ENCODE measurements around the gene SLC43A3. TPM values are rescaled to one million over a fixed set of nuclear protein-coding genes. Genes with fewer than 3 reads are reported as not detected.

Gene SLC43A3
- total RNA-seq, 1 experiment from 2014 or later: 21.4 TPM

DNA sequence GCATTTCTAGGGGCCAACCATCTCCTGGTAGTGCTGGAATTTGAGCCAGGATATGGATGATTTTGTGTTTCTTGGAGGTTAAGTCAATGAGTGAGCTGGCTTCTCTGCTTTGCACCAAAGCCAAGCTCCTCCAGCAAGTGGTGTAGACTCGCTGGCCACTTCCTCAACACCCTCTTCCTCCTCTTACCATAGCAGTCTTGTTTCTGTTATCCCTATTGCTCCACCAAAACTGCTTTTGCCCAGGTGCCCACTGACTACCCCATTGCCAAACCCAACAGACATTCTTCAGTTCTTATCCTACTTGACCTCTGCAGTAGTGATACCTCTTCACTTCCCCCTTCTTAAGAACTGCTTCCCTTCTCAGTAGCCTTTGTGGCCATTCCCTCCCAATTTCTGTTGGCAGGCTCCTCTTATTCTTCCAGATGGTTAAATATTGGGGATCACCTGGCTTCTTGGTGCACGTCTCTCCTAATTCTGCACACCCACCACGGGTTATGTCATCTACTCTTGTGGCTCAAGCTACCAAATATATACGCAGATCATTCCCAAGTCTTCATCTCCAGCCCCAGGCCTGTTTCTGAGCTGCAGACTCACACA, 29.4 kb downstream of the SLC43A3 start:
- no peaks in the 10 kb centered on the region for H3K4me1 Mint-ChIP-seq
- Histone ChIP-seq H3K23me2 (ENCODE audit: insufficient read length, low read depth, low read length, poor library complexity, severe bottlenecking) (no peaks in the 10 kb centered on the region), H4K5ac (ENCODE audit: insufficient read length, low read depth, low read length) (no peak overlapping the region), H2AFZ (ENCODE audit: low read length) (no peak overlapping the region), H3K4me1 (ENCODE audit: insufficient read depth, low read length) (no peaks in the 10 kb centered on the region), H2AK5ac (ENCODE audit: insufficient read length, low read length) (no peak overlapping the region), H3K4ac (ENCODE audit: low read depth, low read length) (no peak overlapping the region), H4K20me1 (ENCODE audit: control insufficient read depth, insufficient read depth, insufficient read length) (no peaks in the 10 kb centered on the region), H3K4me2 (ENCODE audit: insufficient read depth, insufficient read length, low read length) (no peak overlapping the region), H3K23ac (ENCODE audit: insufficient read length, low read depth, low read length) (no peak overlapping the region), H3K56ac (ENCODE audit: insufficient read length, low read depth, low read length) (no peak overlapping the region), H2BK12ac (ENCODE audit: insufficient read length, low read depth, low read length) (no peak overlapping the region), H2BK5ac (ENCODE audit: insufficient read length, low read length) (no peak overlapping the region), H3K18ac (ENCODE audit: insufficient read length, low read depth, low read length) (no peak overlapping the region), H2BK120ac (ENCODE audit: low read depth, low read length, poor library complexity, severe bottlenecking) (no peak overlapping the region), H2BK20ac (ENCODE audit: low read depth, low read length, poor library complexity, severe bottlenecking) (no peak overlapping the region), H3T11ph (ENCODE audit: low read length) (no peak overlapping the region), H4K8ac (replicated peaks; ENCODE audit: insufficient read length, low read depth, low read length) (no peak overlapping the region), H3K9ac (ENCODE audit: extremely low read depth, insufficient read length, low read length) (no peak overlapping the region), H3K9me3 (ENCODE audit: control insufficient read depth, low read depth, low read length) (no peaks in the 10 kb centered on the region), H3K27me3 (ENCODE audit: insufficient read depth, low read length) (no peaks in the 10 kb centered on the region), H3K14ac (ENCODE audit: insufficient read depth, low read length) (no peak overlapping the region), H4K91ac (ENCODE audit: insufficient read length, low read depth, low read length) (no peak overlapping the region), H2BK15ac (ENCODE audit: low read depth, low read length) (no peak overlapping the region), H3K79me2 (ENCODE audit: insufficient read depth, low read length) (no peaks in the 10 kb centered on the region), H3K27ac (ENCODE audit: insufficient read length, low read depth, low read length) (no peak overlapping the region), H3K79me1 (ENCODE audit: insufficient read depth, low read depth, low read length, poor library complexity, severe bottlenecking) (no peaks in the 10 kb centered on the region)
- H3K36me3 Mint-ChIP-seq (ENCODE audit: insufficient read depth in 1 of 3, low read depth in 3 of 3): no peaks in the 10 kb centered on the region
- H3K27ac Mint-ChIP-seq: no peak overlapping the region
- DNase-seq: no peak
- TF ChIP-seq, protein P1, sequence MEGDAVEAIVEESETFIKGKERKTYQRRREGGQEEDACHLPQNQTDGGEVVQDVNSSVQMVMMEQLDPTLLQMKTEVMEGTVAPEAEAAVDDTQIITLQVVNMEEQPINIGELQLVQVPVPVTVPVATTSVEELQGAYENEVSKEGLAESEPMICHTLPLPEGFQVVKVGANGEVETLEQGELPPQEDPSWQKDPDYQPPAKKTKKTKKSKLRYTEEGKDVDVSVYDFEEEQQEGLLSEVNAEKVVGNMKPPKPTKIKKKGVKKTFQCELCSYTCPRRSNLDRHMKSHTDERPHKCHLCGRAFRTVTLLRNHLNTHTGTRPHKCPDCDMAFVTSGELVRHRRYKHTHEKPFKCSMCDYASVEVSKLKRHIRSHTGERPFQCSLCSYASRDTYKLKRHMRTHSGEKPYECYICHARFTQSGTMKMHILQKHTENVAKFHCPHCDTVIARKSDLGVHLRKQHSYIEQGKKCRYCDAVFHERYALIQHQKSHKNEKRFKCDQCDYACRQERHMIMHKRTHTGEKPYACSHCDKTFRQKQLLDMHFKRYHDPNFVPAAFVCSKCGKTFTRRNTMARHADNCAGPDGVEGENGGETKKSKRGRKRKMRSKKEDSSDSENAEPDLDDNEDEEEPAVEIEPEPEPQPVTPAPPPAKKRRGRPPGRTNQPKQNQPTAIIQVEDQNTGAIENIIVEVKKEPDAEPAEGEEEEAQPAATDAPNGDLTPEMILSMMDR (conservative IDR thresholded peaks at IDR 0.05): no peak
- no peaks in the 10 kb centered on the region for H3K9me3 Mint-ChIP-seq
- H3K4me3 Mint-ChIP-seq: no peak overlapping the region
- no CpG with 5 or more reads among the region's 4 CpGs for WGBS (ENCODE audit: extremely low coverage, insufficient read length, low lambda C conversion rate)
- H3K27me3 Mint-ChIP-seq (ENCODE audit: low read depth): peaks cover 15% of the 10 kb centered on the region

Data from H9 (cell line).